Measurements from ENCODE around the gene SLC32A1. TPM values are rescaled to one million over a fixed set of nuclear protein-coding genes. Genes with fewer than 3 reads are reported as not detected.
A peak's percentile ranks its signal among the peaks of the same experiment; 100 is the strongest.

SLC32A1 gene
- total RNA-seq, 1 experiment from 2014 or later = not detected

DNA sequence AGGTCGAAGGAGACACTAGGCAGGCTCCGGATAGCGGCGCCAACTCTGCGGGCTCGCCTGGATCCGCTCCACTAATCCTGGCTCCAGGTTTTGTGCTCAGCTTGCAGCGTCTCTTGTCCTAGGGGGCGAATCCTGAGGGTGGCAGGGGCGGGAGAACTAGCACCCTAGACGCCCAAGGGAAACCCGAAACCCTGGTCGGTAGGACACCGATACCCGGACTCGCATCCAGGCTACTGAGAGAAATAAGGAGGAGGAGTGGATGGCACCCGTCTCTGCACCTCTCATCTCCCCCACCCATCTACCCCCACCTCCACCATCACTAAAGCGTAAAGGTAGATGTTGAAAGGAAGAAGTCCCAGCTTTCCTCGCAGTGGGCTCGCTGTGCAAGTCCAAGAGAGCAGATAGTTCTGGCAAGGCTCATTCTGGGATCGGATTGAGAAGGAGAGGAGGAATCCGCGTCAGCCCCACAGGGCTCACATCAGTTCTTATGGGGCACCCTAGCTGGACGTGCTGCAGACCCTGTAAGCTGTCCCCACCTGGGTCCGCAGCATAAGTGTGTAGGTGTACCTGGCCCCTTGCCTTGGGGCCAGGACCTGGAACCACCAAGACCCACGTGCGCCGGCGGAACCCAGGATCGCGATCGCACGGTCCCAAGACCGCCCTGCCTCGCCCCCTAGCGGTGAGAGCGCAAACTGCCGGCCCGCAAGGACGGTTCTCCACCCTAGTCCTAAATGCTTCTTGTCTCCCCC, 6.9 kb downstream of the SLC32A1 start (continued):
- TF ChIP-seq, protein P1, sequence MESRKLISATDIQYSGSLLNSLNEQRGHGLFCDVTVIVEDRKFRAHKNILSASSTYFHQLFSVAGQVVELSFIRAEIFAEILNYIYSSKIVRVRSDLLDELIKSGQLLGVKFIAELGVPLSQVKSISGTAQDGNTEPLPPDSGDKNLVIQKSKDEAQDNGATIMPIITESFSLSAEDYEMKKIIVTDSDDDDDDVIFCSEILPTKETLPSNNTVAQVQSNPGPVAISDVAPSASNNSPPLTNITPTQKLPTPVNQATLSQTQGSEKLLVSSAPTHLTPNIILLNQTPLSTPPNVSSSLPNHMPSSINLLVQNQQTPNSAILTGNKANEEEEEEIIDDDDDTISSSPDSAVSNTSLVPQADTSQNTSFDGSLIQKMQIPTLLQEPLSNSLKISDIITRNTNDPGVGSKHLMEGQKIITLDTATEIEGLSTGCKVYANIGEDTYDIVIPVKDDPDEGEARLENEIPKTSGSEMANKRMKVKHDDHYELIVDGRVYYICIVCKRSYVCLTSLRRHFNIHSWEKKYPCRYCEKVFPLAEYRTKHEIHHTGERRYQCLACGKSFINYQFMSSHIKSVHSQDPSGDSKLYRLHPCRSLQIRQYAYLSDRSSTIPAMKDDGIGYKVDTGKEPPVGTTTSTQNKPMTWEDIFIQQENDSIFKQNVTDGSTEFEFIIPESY (IDR thresholded peaks at IDR 0.05; ENCODE audit: extremely low read depth, insufficient replicate concordance, low read length) = no peak
- TF ChIP-seq YY1 (IDR thresholded peaks at IDR 0.05; ENCODE audit: extremely low read depth, insufficient replicate concordance, low read depth, low read length) = peak; percentile 63

DNA sequence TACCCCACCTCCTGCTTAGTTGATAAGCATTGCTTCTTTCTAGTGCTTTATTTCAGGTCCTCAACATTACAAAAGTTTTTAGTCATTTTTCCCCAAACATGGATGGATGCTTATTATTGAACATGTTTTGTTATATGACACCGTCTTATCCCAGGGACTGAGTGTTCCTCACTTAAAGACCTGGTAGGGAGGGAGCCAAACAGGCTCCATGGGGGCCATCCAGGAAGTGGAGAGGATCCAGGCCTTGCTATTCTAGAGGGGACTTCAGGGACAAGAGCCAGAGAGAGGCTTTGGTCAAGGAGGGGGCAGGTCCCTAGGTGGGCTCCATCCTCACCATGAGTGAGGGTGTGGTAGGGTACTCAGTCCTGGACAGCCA, 7.4 kb downstream of the SLC32A1 start:
- BruUV-seq (replicated peaks) = no TSS peak
- CTCF ChIA-PET = interaction anchor here (1.7 kb wide), 1 partner anchor 21 kb away, joined by 4 read pairs; no protein-coding TSS in a partner anchor
- no peaks in the 10 kb centered on the region for H3K9me2 ChIP-seq (ENCODE audit: insufficient read depth)
- no peak overlapping the region for H3K9ac ChIP-seq (ENCODE audit: low read length)
- RAD21 ChIA-PET (ENCODE audit: low non-redundant PET in 1 of 2, low total read pairs in 2 of 2, uncharacterized antibody in 2 of 2, unreplicated experiment in 2 of 2) = no interaction called here
- DNase-seq (ENCODE audit: low read depth, low spot score) (no peak), ATAC-seq (peak; percentile 13; the same call in 1 of the 2 replicates)
- H2AFZ ChIP-seq (ENCODE audit: low read depth, low read length, poor library complexity, severe bottlenecking) = peak overlapping the region; percentile 99
- no peaks in the 10 kb centered on the region for H3K9me3 ChIP-seq (ENCODE audit: control insufficient read depth in 1 of 2, insufficient read depth in 1 of 2, low read depth in 1 of 2, low read length in 2 of 2)
- POLR2A ChIA-PET = no interaction called here
- intact Hi-C loops (cut with micrococcal nuclease) = loop anchor here (1.0 to 5.0 kb wide), 2 partner anchors 17 to 84 kb away; partner anchors contain the start of gene ACTR5
- H3K4me1 ChIP-seq (ENCODE audit: control insufficient read depth in 1 of 2, insufficient read depth in 2 of 2, low read length in 2 of 2) = peaks cover 4 to 21% of the 10 kb centered on the region in 2 experiments; a peak in 3 of 4 replicates
- no peak overlapping the region; the same call in 1 of the 2 replicates for H3K27ac ChIP-seq (ENCODE audit: low read depth, low read length)
- H3K36me3 ChIP-seq (ENCODE audit: control insufficient read depth in 1 of 2, insufficient read depth in 2 of 2, low read length in 2 of 2) = no peaks in the 10 kb centered on the region
- no peaks in the 10 kb centered on the region for H3K27me3 ChIP-seq (ENCODE audit: insufficient read depth, low read length)
- peak overlapping the region; percentile 99 for H3K4me2 ChIP-seq (ENCODE audit: low read length)
- H3K79me2 ChIP-seq (ENCODE audit: insufficient read depth, low read length) = no peaks in the 10 kb centered on the region
- H4K20me1 ChIP-seq (ENCODE audit: insufficient read depth) = no peaks in the 10 kb centered on the region
- peak overlapping the region in 1 of 2 experiments; percentile 64; a peak in 2 of 4 replicates for H3K4me3 ChIP-seq (replicated peaks in 1 of 2; ENCODE audit: low read depth in 1 of 2, low read length in 2 of 2)
- no peak for TF ChIP-seq EZH2phosphoT487 (IDR thresholded peaks at IDR 0.05; ENCODE audit: borderline replicate concordance)
- no peak for TF ChIP-seq SP1 (IDR thresholded peaks at IDR 0.05; ENCODE audit: low read depth)
- TF ChIP-seq JUND (IDR thresholded peaks at IDR 0.05) = no peak
- no peak for TF ChIP-seq POLR2A (IDR thresholded peaks at IDR 0.05; ENCODE audit: borderline replicate concordance, extremely low read depth, insufficient read depth, insufficient read length)
- TF ChIP-seq EZH2 (IDR thresholded peaks at IDR 0.05) = no peak
- no peak for TF ChIP-seq ZFX (IDR thresholded peaks at IDR 0.05)
- TF ChIP-seq, protein P2, sequence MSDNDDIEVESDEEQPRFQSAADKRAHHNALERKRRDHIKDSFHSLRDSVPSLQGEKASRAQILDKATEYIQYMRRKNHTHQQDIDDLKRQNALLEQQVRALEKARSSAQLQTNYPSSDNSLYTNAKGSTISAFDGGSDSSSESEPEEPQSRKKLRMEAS (IDR thresholded peaks at IDR 0.05) = no peak
- TF ChIP-seq CBX3 (IDR thresholded peaks at IDR 0.05; ENCODE audit: low read depth) = no peak
- TF ChIP-seq FOSL1 (IDR thresholded peaks at IDR 0.05; ENCODE audit: low read depth) = no peak
- TF ChIP-seq, protein P3, sequence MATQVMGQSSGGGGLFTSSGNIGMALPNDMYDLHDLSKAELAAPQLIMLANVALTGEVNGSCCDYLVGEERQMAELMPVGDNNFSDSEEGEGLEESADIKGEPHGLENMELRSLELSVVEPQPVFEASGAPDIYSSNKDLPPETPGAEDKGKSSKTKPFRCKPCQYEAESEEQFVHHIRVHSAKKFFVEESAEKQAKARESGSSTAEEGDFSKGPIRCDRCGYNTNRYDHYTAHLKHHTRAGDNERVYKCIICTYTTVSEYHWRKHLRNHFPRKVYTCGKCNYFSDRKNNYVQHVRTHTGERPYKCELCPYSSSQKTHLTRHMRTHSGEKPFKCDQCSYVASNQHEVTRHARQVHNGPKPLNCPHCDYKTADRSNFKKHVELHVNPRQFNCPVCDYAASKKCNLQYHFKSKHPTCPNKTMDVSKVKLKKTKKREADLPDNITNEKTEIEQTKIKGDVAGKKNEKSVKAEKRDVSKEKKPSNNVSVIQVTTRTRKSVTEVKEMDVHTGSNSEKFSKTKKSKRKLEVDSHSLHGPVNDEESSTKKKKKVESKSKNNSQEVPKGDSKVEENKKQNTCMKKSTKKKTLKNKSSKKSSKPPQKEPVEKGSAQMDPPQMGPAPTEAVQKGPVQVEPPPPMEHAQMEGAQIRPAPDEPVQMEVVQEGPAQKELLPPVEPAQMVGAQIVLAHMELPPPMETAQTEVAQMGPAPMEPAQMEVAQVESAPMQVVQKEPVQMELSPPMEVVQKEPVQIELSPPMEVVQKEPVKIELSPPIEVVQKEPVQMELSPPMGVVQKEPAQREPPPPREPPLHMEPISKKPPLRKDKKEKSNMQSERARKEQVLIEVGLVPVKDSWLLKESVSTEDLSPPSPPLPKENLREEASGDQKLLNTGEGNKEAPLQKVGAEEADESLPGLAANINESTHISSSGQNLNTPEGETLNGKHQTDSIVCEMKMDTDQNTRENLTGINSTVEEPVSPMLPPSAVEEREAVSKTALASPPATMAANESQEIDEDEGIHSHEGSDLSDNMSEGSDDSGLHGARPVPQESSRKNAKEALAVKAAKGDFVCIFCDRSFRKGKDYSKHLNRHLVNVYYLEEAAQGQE (IDR thresholded peaks at IDR 0.05; ENCODE audit: low read depth) = no peak
- no peak for TF ChIP-seq RAD21 (IDR thresholded peaks at IDR 0.05; ENCODE audit: low read depth)
- TF ChIP-seq, protein P4, sequence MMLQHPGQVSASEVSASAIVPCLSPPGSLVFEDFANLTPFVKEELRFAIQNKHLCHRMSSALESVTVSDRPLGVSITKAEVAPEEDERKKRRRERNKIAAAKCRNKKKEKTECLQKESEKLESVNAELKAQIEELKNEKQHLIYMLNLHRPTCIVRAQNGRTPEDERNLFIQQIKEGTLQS (IDR thresholded peaks at IDR 0.05) = no peak
- no peak for TF ChIP-seq ELF1 (IDR thresholded peaks at IDR 0.05; ENCODE audit: borderline replicate concordance, low read depth)
- TF ChIP-seq TCF7L2 (IDR thresholded peaks at IDR 0.05; ENCODE audit: borderline replicate concordance, extremely low read depth, insufficient read depth, insufficient read length) = no peak
- TF ChIP-seq POLR2AphosphoS5 (IDR thresholded peaks at IDR 0.05; ENCODE audit: low read depth, low read length) = no peak
- TF ChIP-seq CEBPB (IDR thresholded peaks at IDR 0.05; ENCODE audit: low read depth) = no peak
- TF ChIP-seq SIN3A (IDR thresholded peaks at IDR 0.05; ENCODE audit: low read depth) = no peak
